NCI-H82 treated with DMSO at 0.1 percent for 48 hours (cell line): ENCODE results near the gene INHBC.
"Not testable (repeated sequence)": the region's sequence is repeated elsewhere in the genome, so short reads cannot be mapped to it uniquely, and the experiment has no call there.

ENCODE experiments used
- DNase-seq: peaks from one replicate; lab custom pipeline; 2025; ENCODE audit not compliant: unreplicated experiment; lab: John Stamatoyannopoulos, UW

Gene INHBC

GRCh38 chr12:57481671-57482070 is 47.1 kb downstream of the INHBC start:
- DNase-seq: no peak

DNA sequence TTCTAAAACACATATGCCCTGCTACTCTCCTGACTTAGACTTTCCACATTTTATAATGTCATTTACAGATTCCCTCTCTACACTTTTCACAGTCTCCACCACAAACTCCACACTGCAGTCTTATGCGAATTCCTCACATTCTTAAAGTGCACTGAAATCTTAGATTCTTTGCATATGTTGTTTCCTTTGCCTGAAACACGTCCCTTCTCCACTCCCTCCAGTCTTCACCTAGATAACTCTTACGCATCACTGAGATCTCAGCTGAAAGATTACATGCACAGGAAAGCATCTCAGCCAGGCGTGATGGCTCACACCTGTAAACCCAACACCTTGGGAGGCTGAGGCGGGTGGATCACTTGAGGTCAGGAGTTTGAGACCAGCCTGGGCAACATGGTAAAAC is 48.9 kb downstream of the INHBC start:
- no peak for DNase-seq

DNA sequence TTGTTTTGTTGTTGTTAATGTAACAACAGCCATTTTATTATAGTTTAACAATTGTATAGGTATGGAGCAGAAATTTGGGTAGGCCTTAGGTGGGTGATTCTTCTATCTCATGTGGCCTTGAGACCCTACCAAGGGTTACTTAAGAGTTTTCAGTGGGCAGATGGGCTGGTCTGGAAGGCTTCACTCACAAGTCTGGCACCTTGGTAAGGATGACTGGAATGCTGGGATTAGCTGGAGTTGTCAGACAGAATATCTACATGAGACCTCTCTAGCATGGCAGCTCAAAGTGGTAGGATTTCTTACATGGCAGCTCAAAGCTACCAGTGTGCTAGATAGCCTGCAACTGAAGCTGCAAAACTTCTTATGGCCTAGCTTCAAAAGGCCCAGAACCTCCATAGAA is 51.1 kb downstream of the INHBC start:
- no peak for DNase-seq

- DNase-seq: peak; percentile 23
Observed at GRCh38 chr12:57487055-57487596, 52.5 kb downstream of the INHBC start.

- DNase-seq: peak; percentile 92
Observed at GRCh38 chr12:57487597-57488401, 53.2 kb downstream of the INHBC start, which contains the start of gene MARS1. MARS1 (plus strand) TSS chr12:57488068; CDS start chr12:57488091, 23 bp downstream.

DNA sequence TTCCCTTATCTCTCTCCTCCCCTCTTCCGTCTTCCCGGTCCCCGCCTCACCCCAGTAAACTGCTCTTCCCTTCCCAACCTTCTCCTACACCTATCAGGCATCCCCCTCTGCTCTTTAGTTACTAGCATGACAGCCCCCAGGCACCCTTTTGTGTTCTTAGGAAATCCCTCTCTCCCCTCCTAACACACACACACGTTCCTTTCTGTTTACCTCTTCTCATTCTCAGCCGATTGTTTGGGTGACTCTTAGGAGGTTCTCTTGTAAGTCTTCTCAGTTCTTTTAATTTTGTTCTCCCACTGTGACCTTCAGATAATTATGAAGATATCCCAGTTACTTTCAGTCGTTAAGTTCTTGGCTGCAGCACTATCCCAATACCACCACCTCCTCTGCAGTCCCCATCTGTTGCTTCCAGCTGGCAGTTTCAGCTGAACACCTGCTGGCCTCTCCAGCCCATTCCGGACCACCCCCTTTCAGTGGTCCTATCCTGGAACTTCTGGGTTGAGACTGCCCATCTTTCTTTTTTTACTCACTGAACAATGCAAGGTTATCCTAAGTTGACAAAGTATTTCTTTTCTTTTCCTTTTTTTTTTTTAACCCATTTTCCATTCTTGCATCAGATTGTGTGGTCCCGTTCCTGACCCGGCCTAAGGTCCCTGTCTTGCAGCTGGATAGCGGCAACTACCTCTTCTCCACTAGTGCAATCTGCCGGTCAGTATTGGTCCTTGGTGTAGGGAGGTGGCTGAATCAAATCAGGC is 54.0 kb downstream of the INHBC start:
- peak; percentile 6 for DNase-seq

- DNase-seq: peak; percentile 3
Observed at GRCh38 chr12:57489157-57489641, 54.6 kb downstream of the INHBC start.

- DNase-seq: no peak
Observed at GRCh38 chr12:57490126-57490525, 55.5 kb downstream of the INHBC start.

DNA sequence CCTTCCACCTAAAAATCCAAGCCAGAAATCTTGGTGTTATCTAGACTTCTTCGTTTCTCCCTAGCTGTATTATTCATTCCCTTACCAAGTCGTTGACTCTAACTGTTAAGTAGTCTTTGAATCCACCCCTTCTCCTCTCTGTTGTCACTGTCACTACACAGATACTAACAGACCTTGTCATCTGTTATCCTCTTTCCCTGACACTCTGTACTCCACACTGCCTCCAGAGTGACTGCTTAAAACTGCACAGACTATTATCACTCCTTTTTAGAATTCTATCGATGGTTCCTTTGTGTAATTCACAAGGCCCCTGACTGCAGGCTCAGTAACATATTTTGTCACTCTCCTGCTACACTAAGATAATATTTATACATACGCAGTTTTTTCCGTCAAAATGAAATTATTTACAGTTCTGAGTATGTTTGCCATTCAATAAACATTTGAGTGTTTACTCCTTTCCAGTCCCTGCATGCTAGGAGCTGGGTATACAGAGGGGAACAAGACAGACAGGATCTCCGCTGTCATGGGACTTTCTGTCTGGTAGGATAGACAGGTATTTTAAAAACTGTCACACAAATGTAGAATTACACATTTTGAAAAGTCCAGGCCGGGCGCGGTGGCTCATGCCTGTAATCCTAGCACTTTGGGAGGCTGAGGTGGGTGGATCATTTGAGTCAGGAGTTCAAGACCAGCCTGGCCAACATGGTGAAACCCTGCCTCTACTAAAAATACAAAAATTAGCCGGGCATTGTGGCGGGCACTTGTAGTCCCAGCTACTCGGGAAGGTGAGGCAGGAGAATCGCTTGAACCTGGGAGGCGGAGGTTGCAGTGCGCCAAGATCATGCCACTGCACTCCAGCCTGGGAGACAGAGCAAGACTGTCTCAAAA is 57.1 kb downstream of the INHBC start:
- DNase-seq: no peak

- not testable (repeated sequence) for DNase-seq
Observed at GRCh38 chr12:57495051-57495701, 60.6 kb downstream of the INHBC start.

GRCh38 chr12:57496822-57497221 is 62.2 kb downstream of the INHBC start:
- no peak for DNase-seq

DNA sequence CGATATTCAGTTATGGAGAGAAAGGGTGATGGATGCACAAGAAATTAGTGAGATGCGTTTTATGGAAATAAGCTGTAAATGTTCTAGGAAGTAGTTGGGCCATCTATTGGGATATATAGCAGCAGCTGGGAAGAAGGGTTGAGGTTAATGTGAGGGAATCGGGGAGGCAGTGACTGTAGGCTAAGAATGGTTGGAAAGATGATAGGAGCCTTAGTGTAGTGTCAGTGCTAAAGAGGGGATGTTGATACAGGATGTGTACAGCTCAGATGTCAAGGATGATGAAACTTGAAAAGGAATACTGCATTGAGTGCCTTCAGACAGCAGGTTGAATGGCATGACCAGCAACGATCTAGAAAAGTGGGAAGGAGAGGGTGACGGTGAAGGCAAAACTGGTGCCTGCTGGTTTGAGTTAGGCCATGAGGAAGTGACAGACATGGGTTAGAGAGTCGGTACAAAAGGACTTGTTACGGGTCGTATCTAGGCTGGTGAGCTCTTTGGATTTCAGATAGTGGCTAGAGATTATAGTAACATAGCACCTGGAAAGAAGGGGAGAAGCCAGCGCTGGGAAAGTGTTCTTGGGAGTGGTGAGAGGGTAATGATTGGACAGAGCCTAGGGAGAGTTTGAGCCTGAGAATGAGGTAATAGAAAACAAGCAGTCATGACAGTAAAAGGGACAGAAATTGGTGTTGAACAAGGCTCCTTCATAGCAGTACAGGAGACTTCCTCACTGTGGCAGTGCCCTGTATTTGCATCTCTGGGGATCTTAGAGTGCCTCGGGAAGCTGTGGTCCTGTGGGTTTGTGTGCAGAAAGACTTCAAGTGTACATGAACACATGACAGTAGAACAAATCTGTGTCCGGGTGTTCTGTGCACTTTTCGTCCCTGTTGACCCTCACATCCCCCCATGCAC is 62.9 kb downstream of the INHBC start:
- DNase-seq: no peak

GRCh38 chr12:57498132-57498502 is 63.5 kb downstream of the INHBC start:
- DNase-seq: no peak

DNA sequence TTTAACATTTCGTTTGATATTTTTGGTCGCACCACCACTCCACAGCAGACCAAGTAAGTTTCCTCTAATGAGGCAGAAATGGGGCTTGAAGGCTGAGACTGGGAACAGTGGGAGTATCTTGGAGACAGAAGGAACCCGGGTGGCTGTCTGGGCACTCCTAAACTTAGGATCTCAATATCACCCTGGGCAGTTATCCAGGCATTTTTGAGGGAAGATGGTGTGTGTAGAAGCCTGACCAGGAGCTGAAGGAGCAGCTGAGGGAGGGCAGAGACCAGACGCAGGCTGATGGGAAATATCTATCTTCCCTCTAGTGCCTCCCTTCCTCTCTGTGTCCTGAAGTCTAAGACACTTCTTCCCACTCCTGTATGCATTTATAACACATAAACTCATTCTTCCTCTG is 64.0 kb downstream of the INHBC start:
- no peak for DNase-seq

DNA sequence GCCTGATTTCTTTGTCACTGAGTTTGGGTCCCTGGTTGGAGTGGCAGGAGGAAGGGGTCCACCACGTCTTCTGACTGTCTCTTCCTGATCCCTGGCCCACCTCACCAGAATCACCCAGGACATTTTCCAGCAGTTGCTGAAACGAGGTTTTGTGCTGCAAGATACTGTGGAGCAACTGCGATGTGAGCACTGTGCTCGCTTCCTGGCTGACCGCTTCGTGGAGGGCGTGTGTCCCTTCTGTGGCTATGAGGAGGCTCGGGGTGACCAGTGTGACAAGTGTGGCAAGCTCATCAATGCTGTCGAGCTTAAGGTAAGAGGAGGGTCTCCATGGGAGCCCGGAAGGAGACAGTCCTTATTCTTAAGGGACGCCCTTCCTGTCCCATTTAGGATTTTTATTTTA is 65.6 kb downstream of the INHBC start:
- DNase-seq: no peak
